Measurements from ENCODE around the gene DPEP3. TPM values are rescaled to one million over a fixed set of nuclear protein-coding genes. Genes with fewer than 3 reads are reported as not detected.

Gene DPEP3
- total RNA-seq, 1 donor from 2014 or later = not detected

- peak overlapping the region; percentile 91 for H3K27ac Mint-ChIP-seq
- peak overlapping the region; percentile 89 for H3K4me3 Mint-ChIP-seq
- peaks cover 25% of the 10 kb centered on the region for H3K4me1 Mint-ChIP-seq (ENCODE audit: unreplicated experiment)
- no peak for DNase-seq (ENCODE audit: extremely low spot score, unreplicated experiment)
- no peaks in the 10 kb centered on the region for H3K9me3 Mint-ChIP-seq
- no peak for TF ChIP-seq CTCF (conservative IDR thresholded peaks at IDR 0.05)
- peaks cover 5% of the 10 kb centered on the region for H3K36me3 Mint-ChIP-seq
- peaks cover 10% of the 10 kb centered on the region for H3K27me3 Mint-ChIP-seq
Observed at GRCh38 chr16:67969254-67970039, 10.9 kb downstream of the DPEP3 start.

GRCh38 chr16:67968400-67969253 is 11.7 kb downstream of the DPEP3 start, which contains the start of gene SLC12A4:
Gene SLC12A4 (minus strand): TSS chr16:67968637. CDS start chr16:67968553, 84 bp downstream.
- peak; percentile 21 for TF ChIP-seq CTCF (conservative IDR thresholded peaks at IDR 0.05)
- no peaks in the 10 kb centered on the region for H3K9me3 Mint-ChIP-seq
- peaks cover 28% of the 10 kb centered on the region for H3K4me1 Mint-ChIP-seq (ENCODE audit: unreplicated experiment)
- peaks cover 5% of the 10 kb centered on the region for H3K36me3 Mint-ChIP-seq
- H3K4me3 Mint-ChIP-seq = peak within 1 kb of the TSS; percentile 89
- H3K27ac Mint-ChIP-seq = peak within 1 kb of the TSS; percentile 98
- DNase-seq (ENCODE audit: extremely low spot score, unreplicated experiment) = peak; percentile 85
- peaks cover 10% of the 10 kb centered on the region for H3K27me3 Mint-ChIP-seq

GRCh38 chr16:67967958-67968399 is 12.3 kb downstream of the DPEP3 start:
- peaks cover 10% of the 10 kb centered on the region for H3K27me3 Mint-ChIP-seq
- H3K4me3 Mint-ChIP-seq = peak overlapping the region; percentile 89
- no peak for TF ChIP-seq CTCF (conservative IDR thresholded peaks at IDR 0.05)
- peaks cover 5% of the 10 kb centered on the region for H3K36me3 Mint-ChIP-seq
- no peaks in the 10 kb centered on the region for H3K9me3 Mint-ChIP-seq
- H3K27ac Mint-ChIP-seq = peak overlapping the region; percentile 98
- peaks cover 28% of the 10 kb centered on the region for H3K4me1 Mint-ChIP-seq (ENCODE audit: unreplicated experiment)
- DNase-seq (ENCODE audit: extremely low spot score, unreplicated experiment) = no peak

- TF ChIP-seq CTCF (conservative IDR thresholded peaks at IDR 0.05) = no peak
- peaks cover 28% of the 10 kb centered on the region for H3K4me1 Mint-ChIP-seq (ENCODE audit: unreplicated experiment)
- peaks cover 9% of the 10 kb centered on the region for H3K36me3 Mint-ChIP-seq
- H3K9me3 Mint-ChIP-seq = no peaks in the 10 kb centered on the region
- H3K4me3 Mint-ChIP-seq = peak overlapping the region; percentile 89
- H3K27ac Mint-ChIP-seq = peak overlapping the region; percentile 98
- peaks cover 10% of the 10 kb centered on the region for H3K27me3 Mint-ChIP-seq
- DNase-seq (ENCODE audit: extremely low spot score, unreplicated experiment) = no peak
Observed at GRCh38 chr16:67967183-67967957, 12.9 kb downstream of the DPEP3 start.

GRCh38 chr16:67966549-67967182 is 13.6 kb downstream of the DPEP3 start:
- Mint-ChIP-seq H3K9me3 (no peaks in the 10 kb centered on the region), H3K36me3 (peaks cover 9% of the 10 kb centered on the region), H3K4me3 (peak overlapping the region; percentile 89), H3K27ac (peak overlapping the region; percentile 98), H3K27me3 (peaks cover 10% of the 10 kb centered on the region), H3K4me1 (ENCODE audit: unreplicated experiment) (peaks cover 28% of the 10 kb centered on the region)
- no peak for DNase-seq (ENCODE audit: extremely low spot score, unreplicated experiment)
- TF ChIP-seq CTCF (conservative IDR thresholded peaks at IDR 0.05) = no peak
